GM13977 (cell line): ENCODE measurements around the gene UBE2I.

Experiments
- DNase-seq: peaks from one replicate; pipeline ENCODE4 v3.0.0; 2012; ENCODE audit warnings: low spot score
- CTCF ChIP-seq: IDR thresholded peaks from 2 replicates; pipeline ENCODE4 v1.5.1; 2012; ENCODE audit warnings: mild to moderate bottlenecking, control low read depth; ENCODE audit not compliant: insufficient read depth; ENCODE audit errors: extremely low read depth, missing control alignments
- in situ Hi-C: fragments of 300-500 bp; cut with MboI; formaldehyde crosslinking; loops from one replicate; pipeline ENCODE4 v1.12.0; 2022; ENCODE audit warnings: low sequenced_read_pairs, low pct_unique_long_range_greater_than_20kb, mixed read lengths, inconsistent platforms; ENCODE audit not compliant: unreplicated experiment

Gene UBE2I

GRCh38 chr16:1344499-1344898, 35.1 kb downstream of the UBE2I start:
- no peak for TF ChIP-seq CTCF
- no peak for DNase-seq
- in situ Hi-C loops, result no loop called here

GRCh38 chr16:1345087-1345486, 35.7 kb downstream of the UBE2I start:
- in situ Hi-C loops, result no loop called here
- DNase-seq, result no peak
- TF ChIP-seq CTCF, result no peak

GRCh38 chr16:1345651-1346421, 36.4 kb downstream of the UBE2I start:
- no peak for DNase-seq
- TF ChIP-seq CTCF, result no peak
- in situ Hi-C loops, result no loop called here

GRCh38 chr16:1346422-1347285, 37.2 kb downstream of the UBE2I start:
- no peak for TF ChIP-seq CTCF
- DNase-seq, result no peak
- in situ Hi-C loops, result no loop called here

- TF ChIP-seq CTCF, result no peak
- DNase-seq, result no peak
- in situ Hi-C loops, result no loop called here
These were observed 37.9 kb downstream of the UBE2I start for GRCh38 chr16:1347286-1347855.

- in situ Hi-C loops, result no loop called here
- no peak for TF ChIP-seq CTCF
- no peak for DNase-seq
These were observed 38.5 kb downstream of the UBE2I start for GRCh38 chr16:1347962-1348361.
